Muscle layer of colon (tissue), 2 donors: Measurements from ENCODE around the gene NEB.

Experiments
- H3K27ac ChIP-seq: one replicate; pipeline ENCODE4 v1.7.0; 2013; ENCODE audit warnings: low read depth, mild to moderate bottlenecking, low read length, moderate library complexity
- H3K27me3 ChIP-seq, 2 donors: one replicate each; pipeline ENCODE4 v1.7.0; 2013; ENCODE audit warnings: low read length in 2 of 2, mild to moderate bottlenecking in 2 of 2; ENCODE audit not compliant: insufficient read depth in 2 of 2, control insufficient read depth in 1 of 2
- H3K36me3 ChIP-seq: one replicate; pipeline ENCODE4 v1.7.0; 2013; ENCODE audit warnings: mild to moderate bottlenecking, low read length; ENCODE audit not compliant: insufficient read depth
- H3K4me1 ChIP-seq: one replicate; pipeline ENCODE4 v1.7.0; 2013; ENCODE audit warnings: mild to moderate bottlenecking, low read length; ENCODE audit not compliant: insufficient read depth
- H3K4me3 ChIP-seq, 2 donors: one replicate each; pipeline ENCODE4 v1.7.0; 2013; ENCODE audit warnings: low read length in 2 of 2, low read depth in 1 of 2, mild to moderate bottlenecking in 1 of 2, moderate library complexity in 1 of 2
- H3K9ac ChIP-seq: one replicate; pipeline ENCODE4 v1.7.0; 2013; ENCODE audit warnings: low read length
- H3K9me3 ChIP-seq: one replicate; pipeline ENCODE4 v1.7.0; 2013; ENCODE audit warnings: mild to moderate bottlenecking, low read length
- donor health status: abdominal sarcoma.
- donor health status: Adenocarcinoma of cecum.

Gene NEB

GRCh38 chr2:151438506-151438905 is 295.8 kb downstream of the NEB start:
- no peaks in the 10 kb centered on the region for H3K9me3 ChIP-seq
- H3K4me1 ChIP-seq = no peaks in the 10 kb centered on the region
- H3K27ac ChIP-seq = no peak overlapping the region
- no peak overlapping the region for H3K9ac ChIP-seq
- no peaks in the 10 kb centered on the region for H3K27me3 ChIP-seq
- H3K4me3 ChIP-seq = no peak overlapping the region
- peaks cover 55% of the 10 kb centered on the region for H3K36me3 ChIP-seq

DNA sequence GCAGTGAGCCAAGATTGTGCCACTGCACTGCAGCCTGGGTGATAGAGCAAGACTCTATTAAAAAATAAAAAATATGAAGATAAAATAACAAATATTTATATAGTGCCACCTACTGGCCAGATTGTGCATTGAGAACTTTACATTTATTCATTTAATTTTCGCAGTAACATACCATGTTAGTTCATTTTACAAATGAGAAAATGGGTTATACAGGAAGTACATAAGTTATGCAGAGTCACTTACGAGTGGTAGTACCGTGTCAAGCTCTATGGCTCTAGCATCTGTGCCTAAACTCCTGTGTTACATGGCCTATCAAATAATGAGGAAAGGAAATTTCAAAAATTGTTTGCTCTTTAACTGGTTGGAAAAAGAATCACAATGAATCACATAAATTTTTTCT is 296.6 kb downstream of the NEB start:
- H3K36me3 ChIP-seq = peaks cover 56% of the 10 kb centered on the region
- no peaks in the 10 kb centered on the region for H3K4me1 ChIP-seq
- no peaks in the 10 kb centered on the region for H3K27me3 ChIP-seq
- H3K9ac ChIP-seq = no peak overlapping the region
- no peaks in the 10 kb centered on the region for H3K9me3 ChIP-seq
- H3K27ac ChIP-seq = no peak overlapping the region
- H3K4me3 ChIP-seq = no peak overlapping the region
